K562 (cell line): ENCODE data around the gene SLBP. TPM values are rescaled to one million over a fixed set of nuclear protein-coding genes. Genes with fewer than 3 reads are reported as not detected.
A peak's percentile ranks its signal among the peaks of the same experiment; 100 is the strongest.

Source experiments
- ATAC-seq: fragments of 200-7000 bp; cut with Tn5 transposase; 3 replicates; pipeline ENCODE4 v1.9.1; 2020; ENCODE audit warnings: moderate library complexity
- BruUV-seq: library from RNA; stranded (reverse); fragments of 400-500 nt; replicated peaks from 2 replicates; lab custom pipeline; 2021; lab: Mats Ljungman, UMichigan
- CTCF ChIA-PET: fragments of 300-600 bp; formaldehyde crosslinking; extraction: SDS; loops from one replicate; lab custom pipeline; 2021; ENCODE audit warnings: low intra/inter-chr PET ratio; lab: Yijun Ruan, JAX
- POLR2A ChIA-PET: fragments of 300-600, 350-650 bp; sonication (Branson Sonifier 250); formaldehyde crosslinking; extraction: SDS; loops from one replicate; lab custom pipeline; 2021; ENCODE audit warnings: antibody characterized with exemption, inconsistent platforms; lab: Yijun Ruan, JAX
- DNase-seq, 4 experiments: peaks; one replicate each; pipeline versions ENCODE4 v3.0.0 to v3.0.0-alpha.2; 2011 to 2018; ENCODE audit warnings: low spot score in 3 of 4, mixed read lengths in 3 of 4; ENCODE audit errors: extremely low read depth in 1 of 4
- FAIRE-seq: peaks from 2 replicates; lab custom pipeline; 2011; peaks lifted over from hg19 to GRCh38; lab: Jason Lieb, UNC
- H2AFZ ChIP-seq: 2 replicates; pipeline ENCODE4 v1.6.0; 2011; ENCODE audit warnings: low read depth, low read length, control low read depth, inconsistent platforms
- H3K27ac ChIP-seq: fragments of 200-600 bp; 3 replicates; pipeline ENCODE4 v1.8.0; 2011; ENCODE audit warnings: low read depth, mild to moderate bottlenecking, control low read depth, inconsistent platforms, low read length, moderate library complexity, mixed read lengths; ENCODE audit errors: extremely low read depth
- H3K27me3 ChIP-seq, 2 experiments: fragments of 300-600 bp in 1 of 2; 2 replicates in 1 of 2; 3 replicates in 1 of 2; pipeline versions ENCODE4 v1.6.0 to v1.8.0; 2011; ENCODE audit warnings: inconsistent platforms in 2 of 2, low read length in 2 of 2, mild to moderate bottlenecking in 1 of 2, mixed read lengths in 1 of 2, moderate library complexity in 1 of 2; ENCODE audit not compliant: control insufficient read depth in 2 of 2, insufficient read depth in 2 of 2
- H3K36me3 ChIP-seq: fragments of 300-600 bp; 3 replicates; pipeline ENCODE4 v1.8.0; 2011; ENCODE audit warnings: mild to moderate bottlenecking, low read length, inconsistent platforms; ENCODE audit not compliant: control insufficient read depth, insufficient read depth
- H3K4me1 ChIP-seq, 2 experiments: fragments of 200-600 bp in 1 of 2; replicated peaks in 1 of 2; 2 replicates in 1 of 2; 3 replicates in 1 of 2; pipeline versions ENCODE4 v1.5.1 to v1.8.0; 2011; ENCODE audit warnings: inconsistent platforms in 2 of 2, low read length in 2 of 2, mild to moderate bottlenecking in 1 of 2, mixed read lengths in 1 of 2, moderate library complexity in 1 of 2; ENCODE audit not compliant: control insufficient read depth in 2 of 2, insufficient read depth in 2 of 2
- H3K4me2 ChIP-seq: 2 replicates; pipeline ENCODE4 v1.6.1; 2011; ENCODE audit warnings: low read length, control low read depth, inconsistent platforms, mixed read lengths; ENCODE audit not compliant: insufficient read depth
- H3K4me3 ChIP-seq: fragments of 200-600 bp; sonication (generic), shearing (Covaris generic); 2 replicates; pipeline ENCODE4 v1.5.1; 2016; ENCODE audit warnings: control low read depth, inconsistent platforms
- H3K79me2 ChIP-seq: fragments of 200-600 bp; 3 replicates; pipeline ENCODE4 v1.8.0; 2011; ENCODE audit warnings: low read length, inconsistent platforms; ENCODE audit not compliant: control insufficient read depth, insufficient read depth
- H3K9ac ChIP-seq, 2 experiments: 2 replicates each; pipeline versions ENCODE4 v1.6.0 to v1.6.1; 2011; ENCODE audit warnings: low read depth in 2 of 2, low read length in 2 of 2, control low read depth in 1 of 2, inconsistent platforms in 1 of 2, mild to moderate bottlenecking in 1 of 2, mixed read lengths in 1 of 2; ENCODE audit not compliant: insufficient read depth in 1 of 2
- H3K9me1 ChIP-seq: one replicate; pipeline ENCODE4 v1.6.0; 2011; ENCODE audit warnings: inconsistent platforms, mild to moderate bottlenecking, low read length, moderate library complexity; ENCODE audit not compliant: control insufficient read depth, insufficient read depth
- H3K9me3 ChIP-seq: replicated peaks from 2 replicates; pipeline ENCODE4 v1.5.1; 2011; ENCODE audit warnings: low read depth, low read length, inconsistent platforms; ENCODE audit not compliant: control insufficient read depth, insufficient read depth
- H4K20me1 ChIP-seq: replicated peaks from 2 replicates; pipeline ENCODE4 v1.6.1; 2011; ENCODE audit warnings: low read length, inconsistent platforms, mixed read lengths; ENCODE audit not compliant: control insufficient read depth, insufficient read depth
- CTBP1 ChIP-seq: fragments of 450-650 bp; IDR thresholded peaks from 2 replicates; pipeline ENCODE4 v1.6.1; 2016; ENCODE audit warnings: borderline replicate concordance
- PCBP1 ChIP-seq: fragments of 200-400 bp; formaldehyde crosslinking; IDR thresholded peaks from 2 replicates; pipeline ENCODE4 v1.6.1; 2018; ENCODE audit warnings: mild to moderate bottlenecking, low read depth, low read length; ENCODE audit not compliant: poor library complexity, severe bottlenecking
- ZNF263 ChIP-seq: sonication (generic); formaldehyde crosslinking; IDR thresholded peaks from 2 replicates; pipeline ENCODE4 v1.8.0; 2022; ENCODE audit warnings: mild to moderate bottlenecking, missing genetic modification reagents, borderline replicate concordance
- WGBS: fragments of 100-300 bp; shearing (Covaris generic); methylation state at CpG from one replicate; pipeline ENCODE4 v1.1.6; 2016; ENCODE audit warnings: low coverage, mixed read lengths; ENCODE audit not compliant: insufficient coverage; ENCODE audit errors: missing lambda C conversion rate; 5-methylcytosine and 5-hydroxymethylcytosine counted together
- in situ Hi-C: fragments of 300-500 bp; cut with MboI; formaldehyde crosslinking; loops from 4 replicates; pipeline ENCODE4 v1.15.0; 2018; ENCODE audit warnings: inconsistent platforms, mixed read lengths
- intact Hi-C: fragments of 100-400 bp; cut with micrococcal nuclease; formaldehyde crosslinking; loops from 2 replicates; pipeline ENCODE4 v1.14.2; 2022
- polyA plus RNA-seq, 8 experiments: library from polyadenylated mRNA; depleted of rRNA in 4 of 8; stranded (reverse) in 5 of 8; unstranded in 3 of 8; fragments of >200 nt; fragmentation: Nextera tagmentation in 2 of 8; fragmentation: Illumina TruSeq in 1 of 8; extraction: Ambion mirVana in 2 of 8; extraction: Trizol in 1 of 8; gene quantifications; 2 replicates each; pipeline versions ENCODE4 v1.2.1 to v1.2.3, GENCODE V29; 2011 to 2014; ENCODE audit warnings: inconsistent platforms in 1 of 8, missing spikeins in 1 of 8
- total RNA-seq, 7 experiments: library from RNA; depleted of rRNA in 6 of 7; stranded (reverse); fragments of >200 nt in 6 of 7; fragmentation: Illumina TruSeq in 2 of 7; extraction: Trizol in 2 of 7; gene quantifications; 2 replicates each; pipeline versions ENCODE4 v1.2.1 to v1.2.3, GENCODE V29; 2011 to 2021; ENCODE audit warnings: low replicate concordance in 1 of 7
- TF ChIP-seq, protein P1 (sequence below): sonication (generic); formaldehyde crosslinking; IDR thresholded peaks from 2 replicates; pipeline ENCODE4 v1.8.1; 2023; ENCODE audit warnings: mild to moderate bottlenecking, missing genetic modification reagents

The SLBP gene
- total and polyA plus RNA-seq, 9 of the 15 experiments (the other 6 are each of a cell fraction or from before 2014, with no cell fraction given), result 49.4 to 221 (median 162) TPM

DNA sequence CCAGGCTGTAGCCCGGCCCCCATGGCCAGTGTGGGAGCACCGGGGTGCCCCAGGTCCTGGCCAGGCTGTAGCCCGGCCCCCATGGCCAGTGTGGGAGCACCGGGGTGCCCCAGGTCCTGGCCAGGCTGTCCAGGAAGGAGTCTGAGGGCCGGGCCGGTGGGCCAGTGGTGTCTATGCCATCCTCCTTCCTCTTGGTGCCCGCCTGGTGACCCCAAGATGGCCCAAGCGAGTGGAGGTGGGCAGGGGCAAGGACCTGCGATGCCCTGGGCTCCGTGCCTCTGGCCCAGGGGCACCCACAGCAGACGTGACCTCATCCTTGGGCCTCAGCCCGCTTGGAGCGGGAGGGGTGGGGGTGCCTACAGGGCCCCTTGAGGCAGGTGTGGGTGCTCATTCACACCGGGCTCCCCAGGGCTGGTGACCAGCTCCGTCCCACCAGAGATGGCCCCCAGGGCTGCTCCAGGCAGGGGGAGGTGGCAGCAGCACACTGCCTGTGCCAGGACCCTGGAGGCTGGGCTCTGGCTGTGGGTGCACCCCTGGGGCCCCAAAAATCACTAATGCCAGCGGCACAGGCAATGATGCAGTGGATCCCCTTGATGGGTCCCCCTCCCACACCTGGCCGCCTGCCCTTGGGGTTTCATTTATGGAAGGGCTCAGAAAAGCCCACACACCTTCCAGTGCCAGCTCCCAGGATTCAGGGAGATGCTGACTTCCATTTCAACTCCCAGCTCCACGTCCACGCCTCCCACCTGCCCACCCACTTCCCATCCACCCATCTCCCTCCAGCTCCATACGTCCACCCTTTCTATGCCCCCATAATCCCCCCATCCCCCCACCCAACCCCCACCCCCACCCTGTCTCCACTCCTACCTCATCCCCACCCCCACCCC lies 45.0 kb upstream of the SLBP start:
- ATAC-seq (no peak), DNase-seq (no peak), FAIRE-seq (no peak)
- H3K27me3 ChIP-seq, result no peaks in the 10 kb centered on the region
- no peaks in the 10 kb centered on the region for H3K79me2 ChIP-seq
- no peaks in the 10 kb centered on the region for H4K20me1 ChIP-seq
- intact Hi-C loops (no loop called here), in situ Hi-C loops (no loop called here)
- BruUV-seq, result no TSS peak
- H3K9me1 ChIP-seq, result peaks cover 5% of the 10 kb centered on the region
- H3K4me1 ChIP-seq, result peaks cover 22 to 97% of the 10 kb centered on the region in 2 experiments
- H3K36me3 ChIP-seq, result no peaks in the 10 kb centered on the region
- H3K27ac ChIP-seq, result no peak overlapping the region
- H3K9ac ChIP-seq, result peak overlapping the region in 1 of 2 experiments; percentile 58; a peak in 2 of 4 replicates
- 31% methylated on average over 14 of the region's 20 CpGs for WGBS
- H3K9me3 ChIP-seq, result no peaks in the 10 kb centered on the region
- H3K4me3 ChIP-seq, result no peak overlapping the region
- no peak overlapping the region for H3K4me2 ChIP-seq
- ChIA-PET POLR2A (interaction anchor here (1.0 to 1.2 kb wide), 2 partner anchors 9 to 202 kb away, joined by 3 read pairs; no protein-coding TSS in a partner anchor), CTCF (no interaction called here)
- TF ChIP-seq PCBP1 (peak; percentile 13), CTBP1 (no peak), ZNF263 (CRISPR knock-in tag) (peak; percentile 66; the same call in 1 of the 2 replicates)
- TF ChIP-seq, protein P1, sequence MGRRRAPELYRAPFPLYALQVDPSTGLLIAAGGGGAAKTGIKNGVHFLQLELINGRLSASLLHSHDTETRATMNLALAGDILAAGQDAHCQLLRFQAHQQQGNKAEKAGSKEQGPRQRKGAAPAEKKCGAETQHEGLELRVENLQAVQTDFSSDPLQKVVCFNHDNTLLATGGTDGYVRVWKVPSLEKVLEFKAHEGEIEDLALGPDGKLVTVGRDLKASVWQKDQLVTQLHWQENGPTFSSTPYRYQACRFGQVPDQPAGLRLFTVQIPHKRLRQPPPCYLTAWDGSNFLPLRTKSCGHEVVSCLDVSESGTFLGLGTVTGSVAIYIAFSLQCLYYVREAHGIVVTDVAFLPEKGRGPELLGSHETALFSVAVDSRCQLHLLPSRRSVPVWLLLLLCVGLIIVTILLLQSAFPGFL (CRISPR knock-in tag), result no peak
- no peak overlapping the region for H2AFZ ChIP-seq
